IPS-18c (cell line): Measurements from ENCODE around the gene IGFBP3.
A peak's percentile ranks its signal among the peaks of the same experiment; 100 is the strongest.

Experiments used
- H3K4me3 ChIP-seq: 2 replicates; pipeline ENCODE4 v1.7.0; 2013; ENCODE audit warnings: low read depth, mild to moderate bottlenecking, low read length, moderate library complexity; ENCODE audit not compliant: insufficient read depth
- H3K9me3 ChIP-seq: one replicate; pipeline ENCODE4 v1.6.1; 2013; ENCODE audit warnings: mild to moderate bottlenecking, low read length, moderate library complexity; ENCODE audit not compliant: control insufficient read depth, insufficient read depth

Gene IGFBP3

GRCh38 chr7:45902820-45903219, 18.3 kb downstream of the IGFBP3 start:
- no peaks in the 10 kb centered on the region for H3K9me3 ChIP-seq
- no peak overlapping the region for H3K4me3 ChIP-seq

GRCh38 chr7:45901566-45901965, 19.5 kb downstream of the IGFBP3 start:
- Histone ChIP-seq H3K4me3 (no peak overlapping the region), H3K9me3 (no peaks in the 10 kb centered on the region)

- Histone ChIP-seq H3K4me3 (no peak overlapping the region), H3K9me3 (no peaks in the 10 kb centered on the region)
Observed at GRCh38 chr7:45898222-45898621, 22.9 kb downstream of the IGFBP3 start.

GRCh38 chr7:45897042-45897690, 23.9 kb downstream of the IGFBP3 start:
- no peak overlapping the region for H3K4me3 ChIP-seq
- H3K9me3 ChIP-seq: no peaks in the 10 kb centered on the region

- Histone ChIP-seq H3K9me3 (no peaks in the 10 kb centered on the region), H3K4me3 (no peak overlapping the region)
Observed at GRCh38 chr7:45894665-45895062, 26.4 kb downstream of the IGFBP3 start.

- no peaks in the 10 kb centered on the region for H3K9me3 ChIP-seq
Observed at GRCh38 chr7:45893996-45894664, 26.9 kb downstream of the IGFBP3 start.

GRCh38 chr7:45893374-45893995, 27.6 kb downstream of the IGFBP3 start:
- H3K4me3 ChIP-seq: no peak overlapping the region

More at GRCh38 chr7:45893996-45894664, 26.9 kb downstream of the IGFBP3 start:
- H3K4me3 ChIP-seq: no peak overlapping the region

GRCh38 chr7:45892407-45893035, 28.6 kb downstream of the IGFBP3 start:
- Histone ChIP-seq H3K4me3 (no peak overlapping the region), H3K9me3 (no peaks in the 10 kb centered on the region)

More at GRCh38 chr7:45893374-45893995, 27.6 kb downstream of the IGFBP3 start:
- H3K9me3 ChIP-seq: no peaks in the 10 kb centered on the region

- Histone ChIP-seq H3K9me3 (no peaks in the 10 kb centered on the region), H3K4me3 (no peak overlapping the region)
Observed at GRCh38 chr7:45891462-45892402, 29.3 kb downstream of the IGFBP3 start.

GRCh38 chr7:45890902-45891461, 30.1 kb downstream of the IGFBP3 start:
- no peaks in the 10 kb centered on the region for H3K9me3 ChIP-seq
- H3K4me3 ChIP-seq: no peak overlapping the region

GRCh38 chr7:45890125-45890901, 30.8 kb downstream of the IGFBP3 start:
- no peaks in the 10 kb centered on the region for H3K9me3 ChIP-seq
- H3K4me3 ChIP-seq: no peak overlapping the region

GRCh38 chr7:45889367-45890067, 31.6 kb downstream of the IGFBP3 start:
- Histone ChIP-seq H3K9me3 (no peaks in the 10 kb centered on the region), H3K4me3 (no peak overlapping the region; the same call in 1 of the 2 replicates)

- Histone ChIP-seq H3K9me3 (peaks cover 2% of the 10 kb centered on the region), H3K4me3 (peak overlapping the region; percentile 57; the same call in 1 of the 2 replicates)
Observed at GRCh38 chr7:45888993-45889366, 32.1 kb downstream of the IGFBP3 start.

- H3K9me3 ChIP-seq: peaks cover 2% of the 10 kb centered on the region
- peak within 1 kb of the TSS; percentile 57 for H3K4me3 ChIP-seq
Observed at GRCh38 chr7:45888185-45888992, 32.7 kb downstream of the IGFBP3 start, which contains the start of gene IGFBP1. TSS of gene IGFBP1 (plus strand) at chr7:45888488. CDS start at chr7:45888653, 165 bp downstream.
